ENCODE results near the gene EXOG.

Gene EXOG

GRCh38 chr3:38474928-38475605 lies 21.1 kb upstream of the EXOG start:
- DNase-seq = no peak

GRCh38 chr3:38475716-38476115 lies 20.4 kb upstream of the EXOG start:
- DNase-seq = no peak

GRCh38 chr3:38476157-38476756 lies 19.9 kb upstream of the EXOG start:
- no peak for DNase-seq

- no peak for DNase-seq
Measured at GRCh38 chr3:38477057-38477820, 18.9 kb upstream of the EXOG start.

GRCh38 chr3:38477839-38478450 lies 18.2 kb upstream of the EXOG start:
- no peak for DNase-seq

GRCh38 chr3:38478901-38479300 lies 17.2 kb upstream of the EXOG start:
- no peak for DNase-seq

GRCh38 chr3:38479431-38480092 lies 16.6 kb upstream of the EXOG start:
- DNase-seq = no peak

GRCh38 chr3:38480093-38480445 lies 16.1 kb upstream of the EXOG start:
- no peak for DNase-seq

- DNase-seq = no peak
Measured at GRCh38 chr3:38480930-38481329, 15.2 kb upstream of the EXOG start.

GRCh38 chr3:38482951-38483350 lies 13.2 kb upstream of the EXOG start:
- DNase-seq = no peak

GRCh38 chr3:38487323-38487722 lies 8.8 kb upstream of the EXOG start:
- no peak for DNase-seq

- no peak for DNase-seq
Measured at GRCh38 chr3:38488949-38489348, 7.2 kb upstream of the EXOG start.

- no peak for DNase-seq
Measured at GRCh38 chr3:38489766-38490165, 6.4 kb upstream of the EXOG start.

- DNase-seq = no peak
Measured at GRCh38 chr3:38490281-38491030, 5.7 kb upstream of the EXOG start.

GRCh38 chr3:38491215-38491614 lies 4.9 kb upstream of the EXOG start:
- no peak for DNase-seq

- no peak for DNase-seq
Measured at GRCh38 chr3:38493031-38493430, 3.1 kb upstream of the EXOG start.

GRCh38 chr3:38497031-38497430 lies 891 bp downstream of the EXOG start:
- peak; percentile 30 for DNase-seq

- no peak for DNase-seq
Measured at GRCh38 chr3:38500688-38501417, 4.7 kb downstream of the EXOG start.

GRCh38 chr3:38507120-38507519 lies 11.0 kb downstream of the EXOG start:
- DNase-seq = no peak

GRCh38 chr3:38509732-38510131 lies 13.6 kb downstream of the EXOG start:
- no peak for DNase-seq

GRCh38 chr3:38510631-38511030 lies 14.5 kb downstream of the EXOG start:
- DNase-seq = no peak

GRCh38 chr3:38511546-38511945 lies 15.4 kb downstream of the EXOG start:
- DNase-seq = no peak
